Endodermal cell (in vitro differentiated cells): Measurements from ENCODE around the gene IGHMBP2. TPM values are rescaled to one million over a fixed set of nuclear protein-coding genes. Genes with fewer than 3 reads are reported as not detected.

Experiments
- DNase-seq: peaks from one replicate; pipeline ENCODE4 v3.0.0-alpha.2; 2017
- H3K27ac ChIP-seq: 2 replicates; pipeline ENCODE4 v1.5.1; 2013; ENCODE audit warnings: mild to moderate bottlenecking, low read depth, low read length, moderate library complexity
- H3K27me3 ChIP-seq: 2 replicates; pipeline ENCODE4 v1.6.1; 2013; ENCODE audit warnings: mild to moderate bottlenecking, low read length, moderate library complexity; ENCODE audit not compliant: insufficient read depth, control insufficient read depth, poor library complexity, severe bottlenecking
- H3K36me3 ChIP-seq: 2 replicates; pipeline ENCODE4 v1.7.0; 2013; ENCODE audit warnings: mild to moderate bottlenecking, low read length, moderate library complexity; ENCODE audit not compliant: control insufficient read depth, insufficient read depth
- H3K4me1 ChIP-seq: one replicate; pipeline ENCODE4 v1.7.0; 2013; ENCODE audit warnings: low read length; ENCODE audit not compliant: control insufficient read depth, insufficient read depth
- H3K4me3 ChIP-seq: 2 replicates; pipeline ENCODE4 v1.5.1; 2013; ENCODE audit warnings: mild to moderate bottlenecking, low read length, moderate library complexity
- H3K9ac ChIP-seq: 2 replicates; pipeline ENCODE4 v1.6.1; 2013; ENCODE audit warnings: mild to moderate bottlenecking, low read length, moderate library complexity; ENCODE audit not compliant: poor library complexity, severe bottlenecking; ENCODE audit errors: extremely low read depth
- H3K9me3 ChIP-seq: 2 replicates; pipeline ENCODE4 v1.6.1; 2013; ENCODE audit warnings: mild to moderate bottlenecking, low read length, moderate library complexity; ENCODE audit not compliant: control insufficient read depth
- H3K27ac Mint-ChIP-seq: 2 replicates; pipeline ENCODE4 v1.8.0; 2020; ENCODE audit warnings: mixed read lengths
- H3K27me3 Mint-ChIP-seq: 2 replicates; pipeline ENCODE4 v1.8.0; 2021; ENCODE audit warnings: mild to moderate bottlenecking, mixed read lengths; ENCODE audit not compliant: insufficient read depth
- H3K36me3 Mint-ChIP-seq: 2 replicates; pipeline ENCODE4 v1.8.0; 2020; ENCODE audit warnings: low read depth, mixed read lengths
- H3K4me1 Mint-ChIP-seq: 2 replicates; pipeline ENCODE4 v1.8.0; 2020; ENCODE audit warnings: mixed read lengths
- H3K4me3 Mint-ChIP-seq: 2 replicates; pipeline ENCODE4 v1.8.0; 2020; ENCODE audit warnings: mild to moderate bottlenecking, moderate library complexity, mixed read lengths
- H3K9me3 Mint-ChIP-seq: 2 replicates; pipeline ENCODE4 v1.8.0; 2020; ENCODE audit warnings: mild to moderate bottlenecking, mixed read lengths
- WGBS, 2 experiments: methylation state at CpG; one replicate each; pipeline versions ENCODE4 v1.1.5 to v1.1.7; 2013; ENCODE audit warnings: missing lambda C conversion rate in 2 of 2, mixed read lengths in 1 of 2; ENCODE audit not compliant: insufficient coverage in 1 of 2, insufficient read length in 1 of 2; 5-methylcytosine and 5-hydroxymethylcytosine counted together
- total RNA-seq, 2 donors: library from RNA; stranded (reverse); fragmentation: NEBNext Ultra II Directional in 1 of 2; extraction: Animal tissue kit (Norgen Biotek cat#: 25700) in 1 of 2; gene quantifications; 2 replicates in 1 of 2; 3 replicates in 1 of 2; pipeline ENCODE4 v1.2.1, GENCODE V29; 2021
- TF ChIP-seq, protein P1 (sequence below): fragments of 200-600 bp; sonication (generic); conservative IDR thresholded peaks from 2 replicates; pipeline ENCODE4 v1.5.0; 2021; ENCODE audit warnings: antibody characterized with exemption, mild to moderate bottlenecking

IGHMBP2 gene
- total RNA-seq, 2 donors from 2014 or later: 23.9 to 28.3 TPM

DNA sequence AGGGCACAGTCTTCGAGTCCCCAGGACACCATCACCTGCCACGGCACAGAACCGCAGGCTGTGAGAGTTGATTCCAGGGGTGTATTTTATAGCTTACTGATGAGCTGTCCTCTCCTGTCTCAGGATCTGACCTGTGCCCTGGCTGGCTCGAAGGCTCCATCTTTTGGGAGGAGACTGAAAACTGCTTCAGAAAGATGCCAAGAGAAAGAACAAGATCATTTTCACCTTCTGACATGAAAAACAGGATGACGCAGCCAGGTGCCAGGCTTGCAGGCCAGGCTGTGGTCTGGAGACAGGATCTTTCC, 74.9 kb downstream of the IGHMBP2 start:
- H3K36me3 Mint-ChIP-seq: no peaks in the 10 kb centered on the region
- Histone ChIP-seq H3K9me3 (peaks cover 8% of the 10 kb centered on the region), H3K9ac (no peak overlapping the region), H3K4me3 (no peak overlapping the region), H3K27ac (no peak overlapping the region), H3K36me3 (no peaks in the 10 kb centered on the region), H3K27me3 (no peaks in the 10 kb centered on the region), H3K4me1 (no peaks in the 10 kb centered on the region)
- peak; percentile 39 for DNase-seq
- no peak overlapping the region for H3K4me3 Mint-ChIP-seq
- peaks cover 6% of the 10 kb centered on the region for H3K9me3 Mint-ChIP-seq
- no peaks in the 10 kb centered on the region for H3K27me3 Mint-ChIP-seq
- no peaks in the 10 kb centered on the region for H3K4me1 Mint-ChIP-seq
- TF ChIP-seq, protein P1, sequence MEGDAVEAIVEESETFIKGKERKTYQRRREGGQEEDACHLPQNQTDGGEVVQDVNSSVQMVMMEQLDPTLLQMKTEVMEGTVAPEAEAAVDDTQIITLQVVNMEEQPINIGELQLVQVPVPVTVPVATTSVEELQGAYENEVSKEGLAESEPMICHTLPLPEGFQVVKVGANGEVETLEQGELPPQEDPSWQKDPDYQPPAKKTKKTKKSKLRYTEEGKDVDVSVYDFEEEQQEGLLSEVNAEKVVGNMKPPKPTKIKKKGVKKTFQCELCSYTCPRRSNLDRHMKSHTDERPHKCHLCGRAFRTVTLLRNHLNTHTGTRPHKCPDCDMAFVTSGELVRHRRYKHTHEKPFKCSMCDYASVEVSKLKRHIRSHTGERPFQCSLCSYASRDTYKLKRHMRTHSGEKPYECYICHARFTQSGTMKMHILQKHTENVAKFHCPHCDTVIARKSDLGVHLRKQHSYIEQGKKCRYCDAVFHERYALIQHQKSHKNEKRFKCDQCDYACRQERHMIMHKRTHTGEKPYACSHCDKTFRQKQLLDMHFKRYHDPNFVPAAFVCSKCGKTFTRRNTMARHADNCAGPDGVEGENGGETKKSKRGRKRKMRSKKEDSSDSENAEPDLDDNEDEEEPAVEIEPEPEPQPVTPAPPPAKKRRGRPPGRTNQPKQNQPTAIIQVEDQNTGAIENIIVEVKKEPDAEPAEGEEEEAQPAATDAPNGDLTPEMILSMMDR: no peak
- 91 to 94% methylated on average over 5 of the region's 5 CpGs for WGBS, 2 experiments
- no peak overlapping the region for H3K27ac Mint-ChIP-seq

DNA sequence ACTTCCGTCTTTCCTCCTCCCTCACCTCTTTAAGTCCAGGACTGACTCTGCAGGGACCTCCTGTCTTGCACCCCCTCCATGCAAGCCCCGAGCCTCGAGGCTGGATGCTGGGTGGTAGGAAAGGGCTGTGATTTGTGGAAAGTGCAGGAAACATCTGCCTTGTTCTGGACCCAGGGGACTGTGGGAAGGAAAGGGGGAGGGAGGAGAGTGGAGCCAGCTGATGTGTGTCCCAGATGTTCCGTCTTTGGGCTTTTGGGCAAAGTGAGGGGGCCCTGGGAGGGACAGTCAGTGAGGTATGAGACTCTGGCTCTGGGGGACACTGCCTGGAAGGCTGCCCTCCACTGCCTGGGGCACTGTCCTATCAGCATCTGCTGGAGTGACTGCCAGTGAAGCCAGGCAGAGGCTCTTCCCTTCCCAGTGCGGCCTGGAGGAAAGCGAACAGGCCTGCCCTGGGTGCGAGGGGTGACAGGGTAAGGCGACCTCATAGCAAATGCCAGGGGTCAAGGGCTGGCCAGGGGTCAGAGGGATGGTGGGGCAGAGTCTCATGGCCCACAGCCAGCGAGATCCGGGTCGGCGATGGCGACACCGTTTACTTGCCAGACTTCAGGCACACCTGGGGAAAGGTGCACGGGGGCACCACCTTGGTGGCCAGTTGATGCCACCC, 75.4 kb downstream of the IGHMBP2 start:
- H3K27ac Mint-ChIP-seq: no peak overlapping the region
- 93 to 97% methylated on average over 7 to 15 of the region's 15 CpGs for WGBS, 2 experiments
- no peaks in the 10 kb centered on the region for H3K36me3 Mint-ChIP-seq
- Histone ChIP-seq H3K4me3 (no peak overlapping the region), H3K9ac (no peak overlapping the region), H3K4me1 (no peaks in the 10 kb centered on the region), H3K27me3 (no peaks in the 10 kb centered on the region), H3K27ac (no peak overlapping the region), H3K36me3 (no peaks in the 10 kb centered on the region), H3K9me3 (peaks cover 8% of the 10 kb centered on the region)
- DNase-seq: no peak
- TF ChIP-seq, protein P1: no peak
- no peaks in the 10 kb centered on the region for H3K27me3 Mint-ChIP-seq
- H3K4me1 Mint-ChIP-seq: no peaks in the 10 kb centered on the region
- no peak overlapping the region for H3K4me3 Mint-ChIP-seq
- peaks cover 6% of the 10 kb centered on the region for H3K9me3 Mint-ChIP-seq

DNA sequence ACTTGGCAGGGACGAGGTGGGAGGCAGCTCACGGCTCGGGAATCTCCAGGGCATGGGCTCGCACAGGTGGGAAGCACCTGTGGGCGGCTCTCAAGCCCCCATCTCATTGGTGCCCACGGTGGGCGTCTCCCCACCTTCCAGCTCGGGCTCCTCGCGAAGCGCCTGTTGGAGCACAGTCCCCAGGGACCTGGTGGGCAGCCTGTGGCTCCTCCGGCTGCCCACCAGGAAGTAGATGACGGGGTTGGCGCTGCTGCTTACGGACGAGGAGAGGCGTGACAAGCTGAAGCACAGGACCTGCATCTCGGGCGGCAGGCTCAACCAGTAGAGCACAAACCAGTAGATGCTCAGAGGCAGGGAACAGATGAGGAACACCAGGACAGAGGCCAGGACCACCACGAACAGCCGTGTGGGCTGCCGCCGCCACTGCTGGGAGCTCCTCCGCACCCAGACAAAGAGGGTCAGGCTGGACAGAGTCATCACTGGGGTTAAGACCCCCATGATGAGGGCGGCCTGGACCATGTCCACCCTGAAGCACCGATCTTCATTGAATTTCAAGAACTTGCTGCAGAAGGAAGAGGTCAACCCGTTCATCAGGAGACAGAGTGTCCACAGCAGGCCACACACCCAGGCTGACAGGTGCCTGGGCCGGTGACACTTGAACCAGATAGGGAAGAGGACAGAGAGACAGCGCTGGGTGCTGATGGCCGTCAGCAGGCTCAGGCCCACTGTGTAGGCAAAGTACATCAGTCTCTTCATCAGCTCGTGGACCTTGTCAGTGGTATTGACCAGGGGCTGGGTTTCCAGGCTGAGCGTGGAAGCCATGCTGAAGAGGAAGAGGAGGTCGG, 76.5 kb downstream of the IGHMBP2 start:
- TF ChIP-seq, protein P1: no peak
- H3K4me3 Mint-ChIP-seq: no peak overlapping the region

More for the DNA sequence above, 76.5 kb downstream of the IGHMBP2 start:
- Mint-ChIP-seq H3K9me3 (no peaks in the 10 kb centered on the region), H3K27me3 (no peaks in the 10 kb centered on the region), H3K27ac (no peak overlapping the region), H3K4me1 (no peaks in the 10 kb centered on the region), H3K36me3 (no peaks in the 10 kb centered on the region)
- Histone ChIP-seq H3K9ac (no peak overlapping the region), H3K27me3 (no peaks in the 10 kb centered on the region), H3K36me3 (no peaks in the 10 kb centered on the region), H3K4me1 (no peaks in the 10 kb centered on the region), H3K4me3 (no peak overlapping the region), H3K27ac (no peak overlapping the region), H3K9me3 (peaks cover 2% of the 10 kb centered on the region)
- 92 to 94% methylated on average over 27 to 33 of the region's 33 CpGs for WGBS, 2 experiments
- peak; percentile 43 for DNase-seq
